ENCODE data around the gene ZNF787. TPM values are rescaled to one million over a fixed set of nuclear protein-coding genes. Genes with fewer than 3 reads are reported as not detected.

The ZNF787 gene

GRCh38 chr19:56069642-56070041 is 51.5 kb downstream of the ZNF787 start:
- H4K8ac ChIP-seq (ENCODE audit: low read length), result no peak overlapping the region
- no peak overlapping the region for H3K23ac ChIP-seq (ENCODE audit: low read length in 2 of 2)
- no peaks in the 10 kb centered on the region for H3K9me3 ChIP-seq (ENCODE audit: control insufficient read depth, low read length)
- no peak overlapping the region for H3K14ac ChIP-seq (ENCODE audit: low read length in 2 of 2)
- no peak overlapping the region for H2BK12ac ChIP-seq (ENCODE audit: low read length in 2 of 2)
- H3K79me1 ChIP-seq (replicated peaks; ENCODE audit: low read length, poor library complexity, severe bottlenecking), result no peaks in the 10 kb centered on the region
- H3K4ac ChIP-seq (ENCODE audit: low read depth in 1 of 2, low read length in 2 of 2), result no peak overlapping the region
- DNase-seq, result no peak
- no peak overlapping the region for H3K18ac ChIP-seq (ENCODE audit: low read depth in 1 of 2, low read length in 2 of 2)
- no peak overlapping the region for H3K27ac ChIP-seq (ENCODE audit: low read length, poor library complexity, severe bottlenecking)
- no peak overlapping the region for H3K9ac ChIP-seq (ENCODE audit: low read length)
- no peaks in the 10 kb centered on the region for H3K36me3 ChIP-seq (ENCODE audit: control insufficient read depth in 1 of 2, insufficient read depth in 2 of 2, low read depth in 1 of 2, low read length in 2 of 2)
- H2BK120ac ChIP-seq (ENCODE audit: low read depth, low read length), result no peak overlapping the region
- no peak overlapping the region for H3K4me3 ChIP-seq (ENCODE audit: insufficient read depth in 1 of 2, low read depth in 1 of 2, low read length in 2 of 2)
- H3K4me1 ChIP-seq (ENCODE audit: control insufficient read depth, insufficient read depth, low read depth, low read length), result peaks cover 7% of the 10 kb centered on the region
- WGBS, result 0% methylated on average over 1 of the region's 3 CpGs
- H3K4me2 ChIP-seq (ENCODE audit: low read length, poor library complexity, severe bottlenecking), result no peak overlapping the region
- no peak overlapping the region for H2BK15ac ChIP-seq (ENCODE audit: low read depth, poor library complexity, severe bottlenecking)
- no peak overlapping the region for H2AK5ac ChIP-seq (ENCODE audit: low read length, severe bottlenecking)
- no peak overlapping the region for H4K91ac ChIP-seq (ENCODE audit: low read length)
- no peak overlapping the region for H2AFZ ChIP-seq (ENCODE audit: low read depth, low read length)
- no peak overlapping the region for H2BK5ac ChIP-seq (ENCODE audit: low read depth, low read length, poor library complexity, severe bottlenecking)
- H3K27me3 ChIP-seq (ENCODE audit: control insufficient read depth in 1 of 2, insufficient read depth in 1 of 2, low read length in 2 of 2), result peaks cover 0 to 21% of the 10 kb centered on the region in 2 experiments

- Histone ChIP-seq H3K4me2 (ENCODE audit: low read length, poor library complexity, severe bottlenecking) (peak overlapping the region; percentile 30), H3K9ac (ENCODE audit: low read length) (peak overlapping the region; percentile 20), H3K36me3 (ENCODE audit: control insufficient read depth in 1 of 2, insufficient read depth in 2 of 2, low read depth in 1 of 2, low read length in 2 of 2) (no peaks in the 10 kb centered on the region), H2BK12ac (ENCODE audit: low read length in 2 of 2) (no peak overlapping the region), H3K9me3 (ENCODE audit: control insufficient read depth, low read length) (peaks cover 6% of the 10 kb centered on the region), H3K27me3 (ENCODE audit: control insufficient read depth in 1 of 2, insufficient read depth in 1 of 2, low read length in 2 of 2) (peaks cover 0 to 25% of the 10 kb centered on the region in 2 experiments), H4K8ac (ENCODE audit: low read length) (no peak overlapping the region), H3K4me3 (ENCODE audit: insufficient read depth in 1 of 2, low read depth in 1 of 2, low read length in 2 of 2) (peak overlapping the region in 1 of 2 experiments; percentile 50), H2AFZ (ENCODE audit: low read depth, low read length) (no peak overlapping the region), H4K91ac (ENCODE audit: low read length) (no peak overlapping the region), H2AK5ac (ENCODE audit: low read length, severe bottlenecking) (no peak overlapping the region), H3K14ac (ENCODE audit: low read length in 2 of 2) (no peak overlapping the region), H2BK5ac (ENCODE audit: low read depth, low read length, poor library complexity, severe bottlenecking) (no peak overlapping the region), H3K4me1 (ENCODE audit: control insufficient read depth, insufficient read depth, low read depth, low read length) (peaks cover 7% of the 10 kb centered on the region), H3K23ac (ENCODE audit: low read length in 2 of 2) (no peak overlapping the region), H2BK15ac (ENCODE audit: low read depth, poor library complexity, severe bottlenecking) (no peak overlapping the region), H3K27ac (ENCODE audit: low read length, poor library complexity, severe bottlenecking) (no peak overlapping the region), H2BK120ac (ENCODE audit: low read depth, low read length) (no peak overlapping the region), H3K18ac (ENCODE audit: low read depth in 1 of 2, low read length in 2 of 2) (no peak overlapping the region), H3K79me1 (replicated peaks; ENCODE audit: low read length, poor library complexity, severe bottlenecking) (no peaks in the 10 kb centered on the region), H3K4ac (ENCODE audit: low read depth in 1 of 2, low read length in 2 of 2) (no peak overlapping the region)
- DNase-seq, result peak; percentile 50
- 18% methylated on average over 38 of the region's 39 CpGs for WGBS
Observed at GRCh38 chr19:56066152-56067023, 54.7 kb downstream of the ZNF787 start.

GRCh38 chr19:56053596-56053995 is 67.5 kb downstream of the ZNF787 start:
- Histone ChIP-seq H4K91ac (ENCODE audit: low read length) (no peak overlapping the region), H3K4me3 (ENCODE audit: insufficient read depth in 1 of 2, low read depth in 1 of 2, low read length in 2 of 2) (no peak overlapping the region), H3K9me3 (ENCODE audit: control insufficient read depth, low read length) (peaks cover 3% of the 10 kb centered on the region), H2BK120ac (ENCODE audit: low read depth, low read length) (no peak overlapping the region), H2BK12ac (ENCODE audit: low read length in 2 of 2) (no peak overlapping the region), H3K36me3 (ENCODE audit: control insufficient read depth in 1 of 2, insufficient read depth in 2 of 2, low read depth in 1 of 2, low read length in 2 of 2) (no peaks in the 10 kb centered on the region), H2AFZ (ENCODE audit: low read depth, low read length) (no peak overlapping the region), H4K8ac (ENCODE audit: low read length) (no peak overlapping the region), H3K9ac (ENCODE audit: low read length) (no peak overlapping the region), H3K79me1 (replicated peaks; ENCODE audit: low read length, poor library complexity, severe bottlenecking) (no peaks in the 10 kb centered on the region), H3K27me3 (ENCODE audit: control insufficient read depth in 1 of 2, insufficient read depth in 1 of 2, low read length in 2 of 2) (no peaks in the 10 kb centered on the region), H3K27ac (ENCODE audit: low read length, poor library complexity, severe bottlenecking) (no peak overlapping the region), H3K4ac (ENCODE audit: low read depth in 1 of 2, low read length in 2 of 2) (no peak overlapping the region), H3K14ac (ENCODE audit: low read length in 2 of 2) (no peak overlapping the region), H2BK5ac (ENCODE audit: low read depth, low read length, poor library complexity, severe bottlenecking) (no peak overlapping the region), H3K4me1 (ENCODE audit: control insufficient read depth, insufficient read depth, low read depth, low read length) (no peaks in the 10 kb centered on the region), H3K18ac (ENCODE audit: low read depth in 1 of 2, low read length in 2 of 2) (no peak overlapping the region), H3K23ac (ENCODE audit: low read length in 2 of 2) (no peak overlapping the region), H2AK5ac (ENCODE audit: low read length, severe bottlenecking) (no peak overlapping the region), H3K4me2 (ENCODE audit: low read length, poor library complexity, severe bottlenecking) (no peak overlapping the region), H2BK15ac (ENCODE audit: low read depth, poor library complexity, severe bottlenecking) (no peak overlapping the region)
- no peak for DNase-seq
- 86% methylated on average over 18 of the region's 18 CpGs for WGBS

Small RNA genes within 50 kb of the gene (small RNA-seq; reads per million reads assigned to genes)
- gene AC024580.2 (ENCODE audit: low read depth) (not detected), gene RF00019 (ENCODE audit: low read depth) (not detected)

Data from mesenchymal stem cell (in vitro differentiated cells and primary cell).